SK-N-MC (cell line): ENCODE results near the gene SCN9A.

Experiments
- EZH2 ChIP-seq: fragments of 200-600 bp; sonication (generic); IDR thresholded peaks from one replicate; pipeline ENCODE4 v1.6.1; 2017; ENCODE audit warnings: antibody characterized with exemption
- POLR2AphosphoS5 ChIP-seq: IDR thresholded peaks from 2 replicates; pipeline ENCODE4 v1.6.1; 2012; ENCODE audit warnings: mild to moderate bottlenecking, low read depth, low read length, borderline replicate concordance

DNA sequence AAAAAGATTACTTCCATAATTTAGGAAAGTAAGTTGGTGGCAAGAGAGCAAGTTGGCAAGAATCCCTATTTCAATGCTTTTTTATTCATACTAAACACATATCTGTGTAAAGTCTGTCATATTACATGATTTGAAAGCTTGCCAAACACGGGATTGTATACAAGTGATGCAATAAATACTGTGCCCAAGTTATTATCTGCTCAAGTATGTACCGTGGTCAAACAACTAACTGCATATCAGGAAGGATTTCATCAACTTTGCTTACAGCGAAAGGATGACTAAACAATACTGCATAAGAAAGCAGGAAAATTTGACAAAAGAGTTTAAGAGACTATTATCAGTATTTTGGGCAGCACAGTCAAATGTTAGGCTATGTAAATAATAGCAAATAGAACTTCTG, 178.3 kb downstream of the SCN9A start:
- TF ChIP-seq EZH2 (no peak), POLR2AphosphoS5 (no peak)
